HG02759 (cell line): ENCODE data around the gene TRAPPC4.
"Not testable (repeated sequence)": the region's sequence is repeated elsewhere in the genome, so short reads cannot be mapped to it uniquely, and the experiment has no call there.

ENCODE experiments used
- ATAC-seq: cut with Tn5 transposase; IDR thresholded peaks from one replicate; pipeline ENCODE4 v1.9.1; 2021; ENCODE audit warnings: mild to moderate bottlenecking, moderate library complexity; ENCODE audit not compliant: unreplicated experiment

TRAPPC4 gene

GRCh38 chr11:119018074-119018938, at the start of gene TRAPPC4, which contains the start of gene RPS25:
Gene TRAPPC4 (plus strand): TSS chr11:119018766. CDS start chr11:119018796, 30 bp downstream.
Gene RPS25 (minus strand): TSS chr11:119018343. CDS start chr11:119018284, 59 bp downstream.
- ATAC-seq, result peak; percentile 90

GRCh38 chr11:118969508-118969907, 49.1 kb upstream of the TRAPPC4 start:
- not testable (repeated sequence) for ATAC-seq

GRCh38 chr11:118971646-118972045, 46.9 kb upstream of the TRAPPC4 start, which contains the start of gene FOXR1:
Gene FOXR1 (plus strand): TSS chr11:118971761. CDS start chr11:118971932, 171 bp downstream.
- no peak for ATAC-seq

GRCh38 chr11:118973985-118974384, 44.6 kb upstream of the TRAPPC4 start:
- no peak for ATAC-seq

- no peak for ATAC-seq
These were observed 42.5 kb upstream of the TRAPPC4 start for GRCh38 chr11:118975771-118976709.

GRCh38 chr11:118979434-118979833, 39.1 kb upstream of the TRAPPC4 start:
- ATAC-seq, result no peak

- no peak for ATAC-seq
These were observed 38.2 kb upstream of the TRAPPC4 start for GRCh38 chr11:118980191-118980881.

GRCh38 chr11:118984337-118984736, 34.2 kb upstream of the TRAPPC4 start:
- not testable (repeated sequence) for ATAC-seq

GRCh38 chr11:118984825-118985224, 33.7 kb upstream of the TRAPPC4 start:
- no peak for ATAC-seq

- no peak for ATAC-seq
These were observed 30.3 kb upstream of the TRAPPC4 start for GRCh38 chr11:118988280-118988679.

GRCh38 chr11:118991486-118992038, 27.0 kb upstream of the TRAPPC4 start:
- not testable (repeated sequence) for ATAC-seq

GRCh38 chr11:118996926-118997626, 21.5 kb upstream of the TRAPPC4 start:
- ATAC-seq, result peak; percentile 14

GRCh38 chr11:118997627-118998387, 20.8 kb upstream of the TRAPPC4 start, which contains the start of gene CENATAC:
Gene CENATAC (plus strand): TSS chr11:118998138. CDS start chr11:118998198, 60 bp downstream.
- ATAC-seq, result peak; percentile 94

GRCh38 chr11:118998388-118998717, 20.2 kb upstream of the TRAPPC4 start:
- ATAC-seq, result peak; percentile 15

GRCh38 chr11:118998822-118999221, 19.7 kb upstream of the TRAPPC4 start:
- no peak for ATAC-seq

GRCh38 chr11:119000906-119001305, 17.7 kb upstream of the TRAPPC4 start:
- no peak for ATAC-seq

GRCh38 chr11:119006656-119007055, 11.9 kb upstream of the TRAPPC4 start:
- no peak for ATAC-seq

GRCh38 chr11:119011476-119012053, 7.0 kb upstream of the TRAPPC4 start:
- ATAC-seq, result no peak
